GM19372 (cell line): ENCODE measurements around the gene TBCD.
"Not testable (repeated sequence)": the region's sequence is repeated elsewhere in the genome, so short reads cannot be mapped to it uniquely, and the experiment has no call there.

Experiments used
- ATAC-seq: cut with Tn5 transposase; IDR thresholded peaks from one replicate; pipeline ENCODE4 v1.9.1; 2021; ENCODE audit warnings: mild to moderate bottlenecking, low read depth, moderate library complexity; ENCODE audit not compliant: unreplicated experiment

TBCD gene

DNA sequence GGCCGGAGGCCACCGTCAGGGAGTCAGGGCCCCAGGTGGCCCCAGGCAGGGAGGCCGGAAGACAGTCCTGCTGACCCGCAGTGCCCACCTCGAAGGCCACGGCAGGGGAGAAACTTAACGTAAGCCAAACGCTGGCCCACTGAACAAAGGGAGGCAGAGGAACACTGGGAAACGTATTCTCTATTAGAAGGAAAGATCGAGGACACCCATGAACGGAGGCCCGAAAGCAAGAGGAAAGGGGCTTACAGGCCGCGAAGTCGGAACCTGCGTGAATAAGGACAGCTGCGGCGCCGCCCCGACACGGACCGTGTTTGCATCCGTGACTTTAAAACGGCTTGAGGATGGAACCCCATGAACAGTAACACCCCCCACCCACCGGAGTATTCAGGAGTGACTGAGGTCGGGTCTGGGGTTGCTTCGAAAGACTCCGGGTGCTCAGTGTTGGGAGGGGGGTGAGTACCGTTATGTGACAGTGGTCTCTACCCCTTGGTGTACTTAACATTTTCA lies 225.2 kb downstream of the TBCD start:
- ATAC-seq = no peak

DNA sequence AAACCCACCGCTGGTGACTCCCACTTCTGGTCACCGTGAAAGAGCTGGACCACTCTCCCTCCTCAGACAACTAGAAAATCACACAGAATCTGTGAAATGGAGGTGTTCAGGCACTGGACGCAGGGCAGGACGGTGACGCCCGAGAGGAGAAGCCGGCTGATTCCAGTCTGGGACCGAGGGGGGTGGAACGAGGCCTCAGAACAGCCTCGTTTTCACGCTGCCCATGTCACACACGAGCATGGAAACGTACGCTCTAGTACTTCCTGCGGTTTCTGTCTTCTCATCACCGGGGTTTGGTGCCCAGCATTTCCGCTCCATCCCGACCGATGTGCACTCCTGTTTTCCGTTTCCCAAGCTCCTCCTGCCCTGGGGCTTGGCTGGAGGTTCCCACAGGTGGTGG lies 225.7 kb downstream of the TBCD start:
- ATAC-seq = no peak

DNA sequence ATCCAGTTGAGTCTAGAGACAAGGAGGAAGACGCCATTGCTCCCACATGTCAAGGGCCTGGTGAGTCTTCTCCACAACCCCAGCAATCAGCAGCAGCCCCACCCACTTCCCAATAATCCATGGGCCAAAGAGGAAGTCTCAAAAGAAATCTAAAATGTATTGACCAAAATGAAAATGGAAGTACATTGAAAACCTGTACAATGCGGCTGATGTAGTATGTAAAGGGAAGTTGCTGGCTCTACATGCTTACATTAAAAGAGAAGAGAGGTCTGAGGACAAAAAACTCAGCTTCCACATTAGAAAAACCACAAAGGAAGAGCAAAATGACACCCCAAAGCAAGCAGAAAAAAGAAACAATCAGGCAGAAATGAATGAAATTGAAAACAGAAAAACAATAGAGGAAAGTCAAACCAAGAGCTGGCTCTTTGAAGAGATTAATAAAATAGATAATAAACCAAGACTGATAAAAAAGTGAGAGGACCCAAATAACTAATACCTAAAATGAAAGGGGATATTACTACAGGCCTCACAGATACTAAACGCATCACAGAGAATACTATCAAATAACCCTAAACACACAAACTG lies 227.0 kb downstream of the TBCD start:
- ATAC-seq = no peak

DNA sequence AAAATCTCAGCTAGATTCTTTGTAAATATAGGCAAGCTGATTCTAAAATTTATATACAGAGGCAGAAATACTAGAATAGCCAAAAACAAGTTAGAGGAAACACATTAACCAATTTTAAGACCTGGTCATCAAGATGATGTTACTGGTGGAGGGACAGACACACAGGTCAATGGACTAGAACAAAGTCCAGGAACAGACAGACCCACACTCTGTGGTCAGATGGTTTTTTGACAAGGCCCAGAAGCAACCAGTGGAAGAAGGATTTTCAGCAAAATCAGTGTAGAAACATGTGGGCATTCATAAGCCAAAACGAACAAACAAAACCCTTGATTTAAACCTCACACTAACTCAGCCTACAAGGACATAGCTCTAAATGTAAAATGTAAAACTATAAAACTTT lies 227.9 kb downstream of the TBCD start:
- ATAC-seq = no peak

DNA sequence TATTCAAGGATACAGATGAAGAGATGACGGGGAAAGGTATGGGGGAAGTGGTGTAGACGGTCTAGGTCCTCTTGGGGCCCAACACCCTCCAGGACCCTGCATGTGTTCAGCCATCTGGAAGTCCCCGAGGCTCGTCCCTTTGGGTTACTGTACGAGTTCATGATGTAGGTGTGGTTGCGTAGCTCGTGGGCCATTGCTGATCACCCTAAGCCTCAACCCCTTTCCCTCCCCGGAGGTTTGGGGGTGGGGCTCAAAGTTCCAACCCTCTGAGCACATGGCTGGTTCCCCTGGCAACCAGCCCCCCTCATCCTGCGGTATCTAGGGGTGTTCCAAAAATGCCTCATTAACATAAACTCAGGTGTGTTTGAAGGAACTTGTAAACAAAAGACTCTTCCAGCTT lies 228.8 kb downstream of the TBCD start:
- no peak for ATAC-seq

DNA sequence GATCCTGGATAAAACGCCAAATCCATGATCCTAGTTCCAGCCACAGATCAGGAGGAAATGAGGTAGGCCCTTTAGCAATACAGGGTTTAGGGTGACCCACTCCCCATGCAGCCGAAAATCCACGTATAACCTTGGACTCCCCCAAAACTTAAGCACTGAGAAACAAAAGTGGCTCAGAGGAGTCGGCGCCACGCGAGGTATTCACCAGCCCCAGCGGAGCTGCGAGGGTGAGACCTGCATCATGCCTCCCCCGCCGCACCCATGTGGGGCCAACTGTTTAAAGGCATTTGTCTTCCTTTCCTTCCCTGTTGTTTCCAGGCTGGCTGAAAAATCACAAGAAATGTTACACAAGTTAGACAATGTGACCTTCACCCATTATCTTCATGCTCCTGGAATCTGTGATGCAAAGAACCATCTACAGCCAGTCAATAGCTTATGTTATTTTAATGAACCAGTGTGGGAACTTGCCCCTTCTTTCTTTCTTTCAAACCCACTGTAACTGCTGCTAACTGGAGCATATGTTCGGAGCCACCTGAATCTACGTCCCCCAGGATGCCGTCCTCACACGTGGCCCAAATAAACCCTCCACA lies 229.4 kb downstream of the TBCD start:
- ATAC-seq = no peak

DNA sequence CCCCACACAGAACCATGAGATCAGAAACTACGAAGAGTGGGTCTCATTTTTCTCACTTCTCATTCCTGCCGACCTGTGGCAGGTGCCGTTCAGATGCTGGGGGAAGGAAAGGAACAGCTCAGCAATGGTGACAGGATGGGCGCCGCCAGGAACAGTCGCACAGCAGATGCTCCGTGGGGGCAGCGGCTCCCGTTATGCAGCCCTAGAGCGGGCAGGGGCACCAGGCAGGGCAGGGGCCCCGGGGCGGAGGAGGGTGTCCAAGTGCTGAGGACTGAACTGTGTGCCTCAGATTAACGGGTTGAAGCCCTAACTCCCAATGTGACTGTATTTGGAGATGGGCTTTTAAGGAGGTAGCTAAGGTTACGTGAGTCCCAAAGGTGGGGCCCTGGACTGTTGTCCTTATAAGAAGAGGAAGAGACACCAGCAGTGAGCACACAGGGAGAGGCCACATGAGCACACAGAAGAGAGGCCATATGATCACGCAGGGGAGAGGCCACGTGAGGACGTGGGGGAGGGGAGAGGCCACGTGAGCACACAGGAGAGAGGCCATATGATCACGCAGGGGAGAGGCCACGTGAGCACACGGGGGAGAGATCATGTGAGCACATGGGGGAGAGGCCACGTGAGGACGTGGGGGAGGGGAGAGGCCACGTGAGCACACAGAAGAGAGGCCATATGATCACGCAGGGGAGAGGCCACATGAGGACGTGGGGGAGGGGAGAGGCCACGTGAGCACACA lies 231.8 kb downstream of the TBCD start:
- ATAC-seq = no peak

DNA sequence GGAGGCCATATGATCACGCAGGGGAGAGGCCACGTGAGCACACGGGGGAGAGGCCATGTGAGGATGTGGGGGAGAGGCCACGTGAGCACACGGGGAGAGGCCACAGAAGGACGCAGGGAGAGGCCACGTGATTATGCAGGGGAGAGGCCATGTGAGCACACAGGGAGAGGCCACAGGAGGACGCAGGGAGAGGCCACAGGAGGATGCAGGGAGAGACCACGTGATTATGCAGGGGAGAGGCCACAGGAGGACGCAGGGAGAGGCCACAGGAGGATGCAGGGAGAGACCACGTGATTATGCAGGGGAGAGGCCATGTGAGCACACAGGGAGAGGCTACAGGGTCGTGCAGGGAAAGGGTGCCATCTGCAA lies 232.4 kb downstream of the TBCD start:
- not testable (repeated sequence) for ATAC-seq

DNA sequence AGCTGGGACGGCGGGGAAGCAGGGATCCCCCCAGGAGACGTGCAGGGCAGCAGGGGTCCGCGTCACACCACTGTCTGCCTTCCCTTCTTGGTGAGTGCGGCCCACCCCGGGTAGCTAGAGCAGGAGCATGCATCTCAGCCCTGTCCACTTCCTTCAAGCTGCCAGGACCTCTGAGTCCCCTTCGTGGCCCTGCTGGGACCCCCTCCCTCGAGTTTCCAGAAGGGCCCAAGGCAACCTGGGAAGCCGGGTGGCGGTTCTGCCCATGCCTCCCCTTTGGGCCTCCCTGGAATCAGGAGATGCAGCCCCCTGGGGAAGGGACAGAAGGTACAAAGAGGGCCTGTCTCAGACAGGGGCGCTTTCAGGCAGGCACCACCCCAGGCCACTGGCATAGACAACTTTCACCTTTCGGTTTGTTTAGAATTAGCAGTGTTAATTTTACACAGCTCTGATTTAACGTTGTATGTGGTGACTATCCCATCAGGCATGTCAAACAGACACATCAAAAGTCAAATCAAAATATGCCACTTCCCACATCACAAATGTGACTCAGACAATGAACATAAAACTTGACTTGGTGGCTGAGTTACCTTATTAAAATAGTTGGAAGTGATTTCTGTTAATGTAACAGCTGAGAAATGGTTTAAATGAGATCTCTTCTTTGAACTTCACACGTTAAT lies 233.0 kb downstream of the TBCD start:
- ATAC-seq = no peak

DNA sequence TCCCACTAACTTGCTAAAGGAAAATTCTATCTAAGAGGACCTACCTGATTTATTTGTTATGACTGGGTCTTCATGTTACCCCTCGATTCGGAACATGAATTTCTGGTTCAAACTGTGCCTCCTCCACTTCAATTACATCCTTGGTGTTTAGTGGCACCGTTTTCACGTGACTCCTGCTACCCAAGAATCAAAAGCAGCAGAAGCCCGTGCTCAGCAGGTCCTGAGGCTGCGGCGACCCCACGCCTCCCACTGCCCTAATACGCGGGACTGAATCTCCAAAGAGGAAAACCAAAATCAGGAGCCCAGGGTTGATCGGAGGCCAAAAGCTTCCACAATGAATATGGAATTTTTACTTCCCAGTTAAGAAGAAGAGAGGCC lies 233.6 kb downstream of the TBCD start:
- no peak for ATAC-seq

DNA sequence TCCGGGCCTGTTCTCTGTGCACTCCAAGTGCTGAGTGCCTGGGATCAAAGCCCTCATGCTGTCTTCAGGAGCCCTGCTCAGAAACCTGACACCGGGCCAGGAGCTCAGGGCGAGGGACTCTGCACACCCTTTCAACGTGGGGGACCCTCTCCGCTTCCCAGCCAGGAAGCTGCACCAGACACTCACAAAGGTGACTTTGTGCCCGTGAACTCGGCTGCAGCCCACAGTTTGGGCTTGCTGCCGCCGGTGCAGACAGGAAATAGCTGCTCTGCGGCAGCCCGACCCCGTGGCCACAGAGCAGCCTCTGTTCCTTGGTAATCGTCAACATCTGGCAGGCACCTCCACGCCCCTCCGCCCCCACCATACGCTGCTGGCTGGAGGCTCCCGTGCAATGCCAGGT lies 234.1 kb downstream of the TBCD start:
- no peak for ATAC-seq

DNA sequence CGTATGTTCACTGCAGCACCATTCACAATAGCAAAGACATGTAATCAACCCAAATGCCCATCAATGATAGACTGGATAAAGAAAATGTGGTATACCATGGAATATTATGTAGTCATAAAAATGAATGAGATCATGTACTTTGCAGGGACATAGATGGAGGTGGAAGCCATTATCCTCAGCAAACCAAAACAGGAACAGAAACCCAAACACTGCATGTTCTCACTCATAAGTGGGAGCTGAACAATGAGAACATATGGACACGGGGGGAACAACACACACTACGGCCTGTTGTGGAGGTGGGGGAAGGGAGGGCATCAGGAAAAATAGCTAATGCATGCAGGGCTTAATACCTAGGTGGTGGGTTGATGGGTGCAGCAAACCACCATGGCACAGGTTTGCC lies 237.2 kb downstream of the TBCD start:
- ATAC-seq = not testable (repeated sequence)

DNA sequence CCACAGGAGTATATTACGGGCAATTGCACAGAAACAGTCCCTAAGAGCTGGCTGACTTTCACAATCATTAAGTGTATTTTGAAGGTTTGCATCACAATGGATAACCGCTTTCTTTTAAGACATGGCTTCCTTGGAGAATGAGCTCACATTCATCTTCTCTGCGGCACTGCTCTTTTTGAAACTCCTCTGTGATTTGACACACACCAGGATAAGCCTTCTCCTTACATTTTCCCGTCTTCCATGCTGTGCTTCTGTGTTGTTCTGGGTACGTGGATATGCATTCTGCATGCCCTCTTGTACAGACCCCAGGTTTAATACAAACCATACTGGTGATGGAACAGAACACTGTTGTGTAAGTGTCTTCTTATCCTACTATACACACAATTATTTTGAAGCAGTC lies 238.0 kb downstream of the TBCD start:
- ATAC-seq = no peak

DNA sequence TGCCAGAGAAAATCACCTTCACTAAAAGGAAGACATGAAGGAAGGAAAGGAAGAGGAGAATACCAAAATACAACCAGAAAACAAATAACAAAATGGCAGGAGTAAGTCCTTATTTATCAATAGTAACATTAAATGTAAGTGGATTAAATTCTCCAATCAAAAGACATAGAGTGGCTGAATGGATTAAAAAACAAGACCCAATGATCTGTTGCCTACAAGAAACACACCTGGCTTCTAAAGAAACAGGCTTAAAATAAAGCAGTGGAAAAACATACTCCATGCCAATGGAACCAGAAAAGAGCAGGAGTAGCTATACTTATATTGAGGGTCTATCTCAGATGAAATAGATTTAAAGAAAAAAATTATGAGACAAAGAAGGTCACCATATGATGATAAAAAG lies 241.1 kb downstream of the TBCD start:
- no peak for ATAC-seq
